ENCODE results near the gene EXOSC1. TPM values are rescaled to one million over a fixed set of nuclear protein-coding genes. Genes with fewer than 3 reads are reported as not detected.

EXOSC1 gene, protein sequence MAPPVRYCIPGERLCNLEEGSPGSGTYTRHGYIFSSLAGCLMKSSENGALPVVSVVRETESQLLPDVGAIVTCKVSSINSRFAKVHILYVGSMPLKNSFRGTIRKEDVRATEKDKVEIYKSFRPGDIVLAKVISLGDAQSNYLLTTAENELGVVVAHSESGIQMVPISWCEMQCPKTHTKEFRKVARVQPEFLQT
- 43.6 and 50.7 TPM in 2 replicates for total RNA-seq
- polyA plus RNA-seq = 47.6 and 52.9 TPM in 2 replicates
- polyA plus RNA-seq (2011; cell fraction: cytosol; rRNA removed) = 65.1 and 71.5 TPM in 2 replicates
- polyA plus RNA-seq (2011; cell fraction: nucleus; rRNA removed) = 32.8 and 36.5 TPM in 2 replicates
- 53.4 and 74.3 TPM in 2 replicates for polyA plus RNA-seq (2012)
- 22.0 and 29.5 TPM in 2 replicates for polyA minus RNA-seq
- polyA minus RNA-seq (2011; cell fraction: cytosol; rRNA and poly(A)+ RNA removed) = 34.4 TPM
- 11.1 and 17.5 TPM in 2 replicates for polyA minus RNA-seq (2011; cell fraction: nucleus; rRNA and poly(A)+ RNA removed)
- Bru-seq, nascent RNA = percentile 72 among the genes with signal in this experiment
- percentile 72 among the genes with signal in this experiment for BruChase-seq, experiment 1, labeled RNA remaining after a 6-hour chase
- percentile 76 among the genes with signal in this experiment for BruChase-seq, experiment 2, labeled RNA remaining after a 2-hour chase
- long read RNA-seq, transcript EXOSC1-204 (8 exons, 923 nt) = major isoform, 138 of 173 reads
- long read RNA-seq, transcript EXOSC1-202 (7 exons, 718 nt) = minor isoform, 12 of 173 reads
- long read RNA-seq, partial matches to known transcripts = 3 of 173 reads
- long read RNA-seq, other reads (novel, unspliced or antisense) = 18 of 173 reads

DNA sequence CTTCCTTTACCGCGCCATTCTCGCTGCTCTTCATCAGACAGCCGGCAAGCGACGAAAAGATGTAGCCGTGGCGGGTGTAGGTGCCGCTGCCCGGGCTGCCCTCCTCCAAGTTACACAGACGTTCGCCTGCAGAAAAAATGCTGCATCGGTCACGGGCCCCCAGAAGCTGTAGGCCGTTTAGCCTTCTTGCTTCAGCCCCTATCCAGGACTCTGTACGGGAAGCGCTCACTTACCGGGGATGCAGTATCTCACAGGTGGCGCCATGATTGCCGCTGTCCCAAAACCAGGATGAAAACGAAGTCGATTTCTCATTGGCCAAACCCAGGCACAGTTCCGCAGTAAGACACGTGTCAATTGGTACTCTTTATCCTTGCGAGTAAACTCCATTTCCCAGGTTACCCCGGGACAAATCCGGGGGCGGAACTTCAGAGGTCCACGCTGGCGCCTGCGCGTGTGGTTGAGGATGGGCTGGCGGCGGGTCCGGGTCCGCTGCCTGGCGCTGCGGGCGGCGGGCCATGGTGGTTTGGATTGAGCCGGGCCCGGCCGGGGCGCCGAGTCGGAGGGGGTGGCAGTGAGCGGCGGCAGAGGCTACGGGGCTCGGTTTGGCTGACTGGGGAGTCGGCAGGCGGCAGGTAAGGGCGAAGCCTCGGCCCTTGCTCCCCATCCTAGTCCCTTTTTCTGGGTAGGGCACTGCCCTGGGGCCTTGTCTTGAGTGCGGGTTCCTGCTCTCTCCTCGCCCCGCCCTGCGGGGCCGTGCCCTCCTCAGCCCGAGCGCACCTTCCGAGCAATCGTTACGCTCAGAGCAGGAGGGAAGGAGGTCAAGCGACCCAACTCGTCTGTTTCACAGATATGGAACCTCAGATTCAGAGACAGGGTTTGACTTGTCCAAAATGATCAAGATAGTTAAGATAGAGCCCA is at the start of gene EXOSC1, which contains the start of gene ZDHHC16:
TSS of gene EXOSC1 (minus strand) at position 285 of the 918 bp plus-strand sequence. CDS start at position 264, 21 bp downstream.
TSS of gene ZDHHC16 (plus strand) at position 454 of the 918 bp plus-strand sequence. CDS start 5,501 bp downstream, outside the sequence.
- H3K9me1 ChIP-seq (replicated peaks; ENCODE audit: control insufficient read depth, extremely low read depth, insufficient read depth, low read length) = no peaks in the 10 kb centered on the region
- TF ChIP-seq POLR2AphosphoS5 (IDR thresholded peaks at IDR 0.05; ENCODE audit: insufficient read depth, low read depth, low read length) = peak; percentile 95
- TF ChIP-seq MYC (IDR thresholded peaks at IDR 0.05; ENCODE audit: low read depth, low read length) = no peak
- TF ChIP-seq FOS (IDR thresholded peaks at IDR 0.05; ENCODE audit: borderline replicate concordance, insufficient read depth, low read length) = no peak
- peak; percentile 84 for TF ChIP-seq POLR2A (IDR thresholded peaks at IDR 0.05; ENCODE audit: low read depth, low read length)
- TF ChIP-seq, protein P1, sequence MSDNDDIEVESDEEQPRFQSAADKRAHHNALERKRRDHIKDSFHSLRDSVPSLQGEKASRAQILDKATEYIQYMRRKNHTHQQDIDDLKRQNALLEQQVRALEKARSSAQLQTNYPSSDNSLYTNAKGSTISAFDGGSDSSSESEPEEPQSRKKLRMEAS (IDR thresholded peaks at IDR 0.05; ENCODE audit: insufficient read depth, insufficient read length) = peak; percentile 82
- no peak for TF ChIP-seq EZH2 (IDR thresholded peaks at IDR 0.05; ENCODE audit: borderline replicate concordance, low read depth, low read length, severe bottlenecking)
- peak within 1 kb of the TSS; percentile 82 for H2AFZ ChIP-seq (ENCODE audit: low read depth, low read length)
- peaks cover 1 to 5% of the 10 kb centered on the region in 2 experiments for H3K36me3 ChIP-seq (ENCODE audit: control insufficient read depth in 2 of 2, extremely low read depth in 1 of 2, insufficient read depth in 2 of 2, low read length in 2 of 2)
- DNase-seq (ENCODE audit: low read depth, low spot score) (peak; percentile 96), FAIRE-seq (peak; percentile 100)
- intact Hi-C loops (cut with micrococcal nuclease) = loop anchor here (1.0 kb wide), 3 partner anchors 18 to 97 kb away; no protein-coding TSS in a partner anchor
- ChIA-PET CTCF (no interaction called here), POLR2A (no interaction called here)
- no peaks in the 10 kb centered on the region for H3K27me3 ChIP-seq (ENCODE audit: control insufficient read depth in 2 of 2, insufficient read depth in 2 of 2, low read length in 2 of 2)
- peaks cover 50% of the 10 kb centered on the region for H3K79me2 ChIP-seq (ENCODE audit: control insufficient read depth, insufficient read depth, low read length)
- H3K4me1 ChIP-seq (ENCODE audit: control insufficient read depth, extremely low read depth, insufficient read depth, low read length) = peaks cover 18% of the 10 kb centered on the region
- H3K4me3 ChIP-seq (replicated peaks in 1 of 3; ENCODE audit: insufficient read depth in 1 of 3, low read depth in 1 of 3, low read length in 3 of 3) = peak within 1 kb of the TSS; percentile 41 to 96 (median 87)
- dilution Hi-C loops (cut with MboI; ENCODE audit: extremely low pct_ligation_motif_present, low sequenced_read_pairs) = no loop called here
- peak within 1 kb of the TSS; percentile 27 for H3K9ac ChIP-seq (replicated peaks; ENCODE audit: extremely low read depth, insufficient read depth, low read length)
- no peaks in the 10 kb centered on the region for H4K20me1 ChIP-seq (replicated peaks; ENCODE audit: control insufficient read depth, extremely low read depth, insufficient read depth, low read length)
- BruUV-seq (replicated peaks) = TSS peak; percentile 55
- H3K9me3 ChIP-seq (replicated peaks; ENCODE audit: control insufficient read depth, insufficient read depth, low read length) = no peaks in the 10 kb centered on the region
- peak within 1 kb of the TSS; percentile 72 for H3K4me2 ChIP-seq (ENCODE audit: insufficient read depth, low read length)
- peak within 1 kb of the TSS; percentile 61 for H3K27ac ChIP-seq (ENCODE audit: insufficient read depth, low read depth, low read length)
